HG03442 (cell line): ENCODE results near the gene ANKRD37.

Experiments
- ATAC-seq: cut with Tn5 transposase; IDR thresholded peaks from one replicate; pipeline ENCODE4 v1.9.1; 2021; ENCODE audit warnings: mild to moderate bottlenecking, moderate library complexity; ENCODE audit not compliant: unreplicated experiment

Gene ANKRD37

GRCh38 chr4:185379326-185380295, 17.0 kb upstream of the ANKRD37 start:
- ATAC-seq, result no peak

- ATAC-seq, result no peak
Measured at GRCh38 chr4:185380320-185380719, 16.3 kb upstream of the ANKRD37 start.

- ATAC-seq, result no peak
Measured at GRCh38 chr4:185381288-185382196, 15.1 kb upstream of the ANKRD37 start.

- ATAC-seq, result no peak
Measured at GRCh38 chr4:185382754-185383153, 13.9 kb upstream of the ANKRD37 start.

GRCh38 chr4:185383451-185383850, 13.2 kb upstream of the ANKRD37 start:
- no peak for ATAC-seq

- no peak for ATAC-seq
Measured at GRCh38 chr4:185384061-185384460, 12.6 kb upstream of the ANKRD37 start.

GRCh38 chr4:185384930-185385331, 11.7 kb upstream of the ANKRD37 start:
- ATAC-seq, result no peak

GRCh38 chr4:185387957-185388356, 8.7 kb upstream of the ANKRD37 start:
- ATAC-seq, result no peak

- ATAC-seq, result no peak
Measured at GRCh38 chr4:185390941-185391340, 5.7 kb upstream of the ANKRD37 start.

GRCh38 chr4:185392156-185392555, 4.5 kb upstream of the ANKRD37 start:
- no peak for ATAC-seq

- ATAC-seq, result no peak
Measured at GRCh38 chr4:185394568-185395237, 1.9 kb upstream of the ANKRD37 start.

- no peak for ATAC-seq
Measured at GRCh38 chr4:185395238-185395955, 1.2 kb upstream of the ANKRD37 start, which contains the start of gene LRP2BP. LRP2BP (minus strand) TSS chr4:185395924; CDS start chr4:185378186, 17,738 bp downstream.

GRCh38 chr4:185395956-185396723, 501 bp upstream of the ANKRD37 start:
- ATAC-seq, result peak; percentile 71

- ATAC-seq, result no peak
Measured at GRCh38 chr4:185398618-185399017, 2.0 kb downstream of the ANKRD37 start.

- no peak for ATAC-seq
Measured at GRCh38 chr4:185399466-185399865, 2.8 kb downstream of the ANKRD37 start.

GRCh38 chr4:185404031-185404430, 7.4 kb downstream of the ANKRD37 start:
- no peak for ATAC-seq

GRCh38 chr4:185405296-185405999, 8.8 kb downstream of the ANKRD37 start:
- ATAC-seq, result peak; percentile 49

- no peak for ATAC-seq
Measured at GRCh38 chr4:185408432-185408831, 11.8 kb downstream of the ANKRD37 start.

- ATAC-seq, result no peak
Measured at GRCh38 chr4:185411849-185412248, 15.2 kb downstream of the ANKRD37 start.
